ENCODE data around the gene EYS. TPM values are rescaled to one million over a fixed set of nuclear protein-coding genes. Genes with fewer than 3 reads are reported as not detected.

EYS gene
- total RNA-seq, 2 donors from 2014 or later = not detected

- ATAC-seq (ENCODE audit: insufficient number of reproducible peaks, low FRiP score, low read depth) (no peak), DNase-seq (ENCODE audit: low spot score) (no peak)
- no peaks in the 10 kb centered on the region for H3K27me3 ChIP-seq (replicated peaks; ENCODE audit: insufficient read depth)
- no peaks in the 10 kb centered on the region for H3K4me1 ChIP-seq (ENCODE audit: control insufficient read depth in 1 of 2, low read depth in 2 of 2)
- no peaks in the 10 kb centered on the region for H3K36me3 ChIP-seq
- no peak for TF ChIP-seq CTCF (IDR thresholded peaks at IDR 0.05)
- H3K27ac ChIP-seq = no peak overlapping the region
- H3K4me3 ChIP-seq = no peak overlapping the region
- H3K9me3 ChIP-seq = no peaks in the 10 kb centered on the region
Observed at GRCh38 chr6:63799813-63800212, 1907.2 kb downstream of the EYS start.

GRCh38 chr6:63799313-63799712 is 1907.7 kb downstream of the EYS start:
- no peaks in the 10 kb centered on the region for H3K4me1 ChIP-seq (ENCODE audit: control insufficient read depth in 1 of 2, low read depth in 2 of 2)
- H3K9me3 ChIP-seq = no peaks in the 10 kb centered on the region
- H3K4me3 ChIP-seq = no peak overlapping the region
- no peak for ATAC-seq (ENCODE audit: insufficient number of reproducible peaks, low FRiP score, low read depth)
- no peak for TF ChIP-seq CTCF (IDR thresholded peaks at IDR 0.05)
- H3K27me3 ChIP-seq (replicated peaks; ENCODE audit: insufficient read depth) = no peaks in the 10 kb centered on the region
- H3K36me3 ChIP-seq = no peaks in the 10 kb centered on the region
- DNase-seq (ENCODE audit: low spot score) = no peak
- no peak overlapping the region for H3K27ac ChIP-seq

- no peaks in the 10 kb centered on the region for H3K36me3 ChIP-seq
- H3K4me1 ChIP-seq (ENCODE audit: control insufficient read depth in 1 of 2, low read depth in 2 of 2) = no peaks in the 10 kb centered on the region
- TF ChIP-seq CTCF (IDR thresholded peaks at IDR 0.05) = no peak
- no peak for ATAC-seq (ENCODE audit: insufficient number of reproducible peaks, low FRiP score, low read depth)
- no peak overlapping the region for H3K4me3 ChIP-seq
- H3K9me3 ChIP-seq = no peaks in the 10 kb centered on the region
- H3K27ac ChIP-seq = no peak overlapping the region
- H3K27me3 ChIP-seq (replicated peaks; ENCODE audit: insufficient read depth) = no peaks in the 10 kb centered on the region
- DNase-seq (ENCODE audit: low spot score) = no peak
Observed at GRCh38 chr6:63798378-63798777, 1908.6 kb downstream of the EYS start.

- H3K9me3 ChIP-seq = no peaks in the 10 kb centered on the region
- DNase-seq (ENCODE audit: low spot score) (no peak), ATAC-seq (ENCODE audit: insufficient number of reproducible peaks, low FRiP score, low read depth) (no peak)
- H3K27me3 ChIP-seq (replicated peaks; ENCODE audit: insufficient read depth) = no peaks in the 10 kb centered on the region
- H3K4me1 ChIP-seq (ENCODE audit: control insufficient read depth in 1 of 2, low read depth in 2 of 2) = no peaks in the 10 kb centered on the region
- H3K4me3 ChIP-seq = no peak overlapping the region
- H3K36me3 ChIP-seq = no peaks in the 10 kb centered on the region
- H3K27ac ChIP-seq = no peak overlapping the region
- TF ChIP-seq CTCF (IDR thresholded peaks at IDR 0.05) = no peak
Observed at GRCh38 chr6:63797721-63798120, 1909.3 kb downstream of the EYS start.

- no peak for TF ChIP-seq CTCF (IDR thresholded peaks at IDR 0.05)
- no peak for ATAC-seq (ENCODE audit: insufficient number of reproducible peaks, low FRiP score, low read depth)
- Histone ChIP-seq H3K36me3 (no peaks in the 10 kb centered on the region), H3K27me3 (replicated peaks; ENCODE audit: insufficient read depth) (no peaks in the 10 kb centered on the region), H3K4me1 (ENCODE audit: control insufficient read depth in 1 of 2, low read depth in 2 of 2) (no peaks in the 10 kb centered on the region), H3K9me3 (no peaks in the 10 kb centered on the region), H3K4me3 (no peak overlapping the region), H3K27ac (no peak overlapping the region)
- DNase-seq (ENCODE audit: low spot score) = no peak
Observed at GRCh38 chr6:63795826-63796225, 1911.2 kb downstream of the EYS start.

All from thoracic aorta (tissue), 2 donors.